Pulmonary artery endothelial cell (primary cell): Measurements from ENCODE around the gene RNF31. TPM values are rescaled to one million over a fixed set of nuclear protein-coding genes. Genes with fewer than 3 reads are reported as not detected.

Source experiments
- DNase-seq: peaks from one replicate; pipeline ENCODE4 v3.0.0-alpha.2; 2011; ENCODE audit warnings: low read depth, low spot score
- total RNA-seq: library from RNA; depleted of rRNA; stranded (reverse); fragments of >200 nt; gene quantifications from 2 replicates; pipeline ENCODE4 v1.2.3, GENCODE V29; 2014

RNF31 gene
- total RNA-seq, 1 donor from 2014 or later = 34.1 TPM

DNA sequence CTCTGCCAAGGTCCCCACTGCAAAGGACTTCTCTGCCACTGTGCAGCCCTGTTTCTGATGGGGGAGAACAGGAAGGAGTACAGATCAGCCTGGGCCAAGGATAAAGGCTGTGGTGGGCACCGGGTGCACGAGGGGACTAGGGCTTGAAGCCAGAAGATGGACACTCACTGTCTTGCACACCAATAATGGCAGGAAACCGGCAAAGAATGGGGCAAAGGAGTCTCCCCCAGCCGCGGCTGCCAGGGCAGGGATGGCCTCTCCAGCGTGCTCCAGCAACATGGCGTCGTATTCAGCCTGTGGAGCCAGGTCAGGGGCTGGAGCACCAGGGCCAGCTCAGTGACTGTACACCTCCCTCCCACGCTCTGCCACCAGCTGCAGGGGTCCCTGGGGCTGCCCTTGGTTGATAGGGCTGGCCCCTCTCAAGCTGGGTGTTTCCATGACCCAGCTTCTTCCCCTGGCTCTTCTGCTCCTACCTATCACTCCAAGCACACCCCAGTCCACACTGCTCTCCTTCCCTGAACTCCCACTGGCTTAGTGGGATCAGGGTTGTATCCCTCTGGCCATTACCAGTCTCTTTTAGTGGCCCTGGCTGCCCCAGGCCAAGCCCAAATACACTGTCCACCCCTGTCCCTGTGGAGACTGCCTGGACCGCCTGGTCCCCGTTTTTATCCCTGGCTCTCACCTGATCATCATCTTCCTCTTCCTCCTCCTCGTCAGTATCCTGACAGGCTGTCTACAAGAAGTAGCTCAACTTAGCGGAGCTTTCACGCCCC lies 35.0 kb downstream of the RNF31 start:
- DNase-seq = no peak

GRCh38 chr14:24183014-24183481 lies 35.8 kb downstream of the RNF31 start:
- no peak for DNase-seq

- DNase-seq = no peak
Observed at GRCh38 chr14:24184104-24184970, 37.0 kb downstream of the RNF31 start.

DNA sequence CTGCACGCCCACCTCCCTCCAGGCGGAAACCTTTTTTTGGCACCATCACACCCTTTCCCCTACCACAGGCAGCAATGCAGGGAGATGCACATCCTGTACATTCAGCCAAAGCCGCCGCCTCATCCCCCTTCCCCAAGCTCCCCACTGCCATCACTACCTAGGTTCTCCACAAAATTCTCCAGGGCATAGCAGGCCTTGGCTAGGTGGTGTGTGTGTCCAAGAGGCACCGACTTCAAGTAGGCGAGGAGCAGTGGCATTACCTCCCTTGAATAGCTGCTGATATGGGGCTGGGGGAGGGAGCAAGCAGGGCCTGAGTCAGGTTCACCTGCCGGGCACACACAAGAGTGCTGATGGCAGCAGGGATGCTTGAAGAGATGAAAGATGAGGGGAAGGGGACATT lies 37.7 kb downstream of the RNF31 start:
- DNase-seq = no peak

DNA sequence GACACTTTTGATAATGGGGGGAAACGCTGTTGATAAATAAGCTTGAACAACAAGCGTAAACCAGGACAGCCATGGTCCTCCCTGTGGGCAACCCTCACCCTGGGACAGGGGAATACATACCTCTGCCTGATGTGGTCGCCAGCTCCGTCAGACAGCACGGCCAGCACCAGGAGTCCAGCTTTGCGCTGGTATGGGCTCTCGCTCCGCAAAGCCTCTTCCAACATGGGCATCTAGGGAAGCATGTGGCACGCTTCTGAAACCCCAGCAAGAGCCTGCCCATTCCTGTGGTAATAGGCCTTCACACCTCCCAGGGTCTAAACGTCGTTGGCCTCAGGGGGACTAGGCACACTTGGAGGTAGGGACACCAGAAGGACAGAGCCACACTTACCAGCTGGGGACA lies 38.4 kb downstream of the RNF31 start:
- DNase-seq = no peak

- DNase-seq = no peak
Observed at GRCh38 chr14:24186831-24187538, 39.7 kb downstream of the RNF31 start.

DNA sequence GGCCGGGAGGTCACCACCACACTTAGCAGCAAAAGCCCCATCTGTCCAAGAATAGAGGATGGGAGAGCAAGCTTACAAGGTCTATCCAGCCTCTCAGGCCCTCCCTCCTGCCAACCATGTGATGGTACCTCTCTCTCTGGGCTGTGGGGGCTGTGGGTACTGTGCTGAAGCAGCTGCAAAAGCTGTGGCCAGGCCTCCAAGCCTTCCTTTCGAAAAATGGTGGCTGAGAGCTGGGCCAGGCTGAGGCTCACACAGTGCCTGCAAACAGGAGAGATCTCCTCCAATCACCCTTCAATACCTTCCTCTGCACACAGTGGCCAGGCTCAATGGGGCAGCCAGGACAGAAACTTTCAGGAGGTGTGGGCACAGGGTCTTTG lies 40.2 kb downstream of the RNF31 start:
- no peak for DNase-seq

DNA sequence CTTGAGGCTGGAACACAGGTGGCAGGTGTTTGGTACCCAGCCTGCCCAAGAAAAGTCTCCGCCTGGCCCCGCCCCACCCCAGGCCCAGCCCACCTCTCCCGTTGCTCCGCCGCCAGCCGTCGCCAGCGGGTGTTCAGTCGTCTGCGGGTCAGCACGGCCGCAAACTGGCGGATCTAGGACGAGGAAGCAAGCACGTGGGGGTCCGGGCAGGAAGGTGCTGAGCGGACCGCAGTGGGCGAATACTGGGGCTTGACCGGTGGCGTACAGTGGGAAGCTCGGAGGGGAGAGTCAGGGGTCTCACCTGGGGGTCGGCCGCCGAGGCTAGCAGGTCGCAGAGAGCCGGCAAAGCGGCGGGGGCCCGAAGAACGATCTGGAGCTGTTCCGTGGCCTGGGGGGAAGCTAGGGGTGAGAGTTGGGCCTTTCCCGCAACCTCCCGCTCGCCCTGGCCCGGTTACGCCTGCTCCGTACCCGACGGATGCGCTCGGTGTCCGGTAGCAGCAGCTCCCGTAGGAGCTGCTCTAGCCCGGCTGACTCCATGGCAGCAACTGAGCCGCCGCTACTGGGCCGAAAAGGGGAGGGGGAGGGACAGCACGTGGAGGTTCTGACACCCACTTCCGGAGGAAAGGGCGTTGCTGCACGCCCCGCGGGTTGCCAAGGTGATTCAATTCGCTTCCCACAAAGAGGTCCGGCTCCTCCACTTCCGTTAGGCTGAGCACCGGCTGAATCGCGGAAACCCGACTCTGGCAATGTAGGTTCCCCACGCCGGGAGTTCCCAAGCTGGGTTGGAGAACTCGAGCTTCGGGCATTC lies 41.2 kb downstream of the RNF31 start, which contains the start of gene IPO4:
Gene IPO4, minus strand, starts transcription at position 566 of the 808 bp plus-strand sequence. Its CDS starts 29 bp downstream, at position 537.
- peak; percentile 93 for DNase-seq

DNA sequence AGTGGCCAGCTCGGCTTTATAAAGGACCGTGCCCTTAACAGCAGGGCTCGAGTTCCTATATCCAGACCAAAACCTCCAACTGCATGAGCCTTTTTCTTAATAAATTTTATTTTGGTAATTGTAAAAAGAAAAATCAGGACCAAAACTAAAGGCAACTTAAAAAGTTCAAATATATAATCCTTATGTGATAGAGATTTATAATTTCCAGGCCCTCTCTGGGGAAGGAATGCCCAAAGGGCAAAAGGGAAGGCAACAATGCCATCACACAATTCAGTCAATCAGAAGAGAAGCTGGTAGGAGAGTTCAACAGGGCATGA lies 41.7 kb downstream of the RNF31 start:
- DNase-seq = no peak

DNA sequence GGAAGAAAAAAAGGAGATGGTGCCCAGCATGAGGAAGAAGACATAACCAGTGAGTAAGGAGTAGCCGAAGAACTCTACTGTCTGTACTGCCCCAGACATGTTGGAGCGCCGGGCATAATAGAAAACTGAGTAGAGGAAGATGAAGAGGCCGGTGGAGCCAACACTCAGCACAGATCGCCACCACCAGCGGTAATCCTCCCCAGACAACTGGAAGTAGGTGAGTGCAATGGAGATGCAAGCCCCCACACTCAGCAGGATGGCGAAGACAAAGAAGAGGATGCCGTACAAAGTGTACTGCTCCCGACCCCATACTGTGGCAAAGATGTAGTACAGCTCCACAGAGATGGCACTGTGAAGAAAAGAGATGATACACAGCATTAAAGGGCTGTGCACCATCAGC lies 42.2 kb downstream of the RNF31 start:
- DNase-seq = no peak

GRCh38 chr14:24190416-24190815 lies 43.1 kb downstream of the RNF31 start:
- DNase-seq = no peak

DNA sequence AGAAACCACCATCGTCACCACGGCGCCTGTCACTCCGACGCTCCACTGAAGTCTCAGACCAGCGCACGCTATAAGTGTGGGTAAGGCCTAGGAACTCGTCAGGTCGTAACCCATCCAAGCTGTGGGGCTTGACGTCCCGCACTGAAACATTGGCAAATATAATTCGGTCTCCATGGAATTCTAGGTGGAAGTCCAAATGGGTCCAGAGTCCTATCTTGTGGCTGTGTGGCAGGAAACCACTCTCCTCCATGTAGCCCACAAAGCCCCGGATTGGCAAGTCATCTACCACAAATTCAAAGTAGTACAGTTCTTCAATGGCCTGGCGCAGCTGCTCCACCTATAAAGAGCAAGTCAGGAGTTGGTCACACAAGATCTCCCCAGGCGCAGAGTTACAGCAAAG lies 45.6 kb downstream of the RNF31 start:
- DNase-seq = no peak

DNA sequence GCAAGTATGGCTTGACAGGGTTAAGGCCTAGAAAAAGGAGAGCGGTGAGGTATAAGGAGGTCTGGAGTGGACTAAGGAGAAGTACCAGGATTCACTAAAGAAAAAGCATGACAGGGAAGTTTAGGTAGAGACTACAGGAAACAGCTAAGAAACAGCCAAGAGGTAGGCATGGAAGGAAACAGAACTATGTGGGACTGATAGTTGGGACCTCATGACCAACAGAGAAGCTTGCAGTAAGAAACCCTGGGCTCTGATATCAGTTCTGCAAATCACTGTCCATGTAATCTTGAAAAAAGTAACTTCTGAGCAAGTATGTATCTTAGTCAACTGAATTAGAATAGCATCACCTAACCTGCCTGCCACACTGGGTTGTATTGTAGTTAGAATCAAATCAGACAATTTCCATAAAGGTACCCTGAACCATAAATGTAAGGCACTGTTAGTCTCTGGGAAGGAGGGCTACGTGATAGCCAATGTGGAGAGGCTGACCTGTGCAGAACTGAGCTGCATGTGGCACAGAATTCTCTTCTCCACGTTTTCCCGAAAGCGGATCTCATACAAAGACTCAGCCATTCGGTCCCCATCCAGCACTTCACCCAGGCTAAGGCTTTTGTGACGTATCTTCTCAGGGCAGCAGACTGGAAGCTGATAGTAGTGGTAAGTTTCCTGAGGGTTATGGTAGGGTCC lies 47.0 kb downstream of the RNF31 start:
- DNase-seq = no peak

GRCh38 chr14:24194873-24195185 lies 47.5 kb downstream of the RNF31 start:
- DNase-seq = no peak

- DNase-seq = peak; percentile 66
Observed at GRCh38 chr14:24195186-24196070, 48.1 kb downstream of the RNF31 start, which contains the start of gene TM9SF1. Gene TM9SF1 (minus strand): TSS chr14:24195441. CDS start chr14:24195019, 422 bp downstream.

GRCh38 chr14:24196071-24197055 lies 49.1 kb downstream of the RNF31 start:
- DNase-seq = no peak

GRCh38 chr14:24197056-24197450 lies 49.8 kb downstream of the RNF31 start:
- DNase-seq = no peak

DNA sequence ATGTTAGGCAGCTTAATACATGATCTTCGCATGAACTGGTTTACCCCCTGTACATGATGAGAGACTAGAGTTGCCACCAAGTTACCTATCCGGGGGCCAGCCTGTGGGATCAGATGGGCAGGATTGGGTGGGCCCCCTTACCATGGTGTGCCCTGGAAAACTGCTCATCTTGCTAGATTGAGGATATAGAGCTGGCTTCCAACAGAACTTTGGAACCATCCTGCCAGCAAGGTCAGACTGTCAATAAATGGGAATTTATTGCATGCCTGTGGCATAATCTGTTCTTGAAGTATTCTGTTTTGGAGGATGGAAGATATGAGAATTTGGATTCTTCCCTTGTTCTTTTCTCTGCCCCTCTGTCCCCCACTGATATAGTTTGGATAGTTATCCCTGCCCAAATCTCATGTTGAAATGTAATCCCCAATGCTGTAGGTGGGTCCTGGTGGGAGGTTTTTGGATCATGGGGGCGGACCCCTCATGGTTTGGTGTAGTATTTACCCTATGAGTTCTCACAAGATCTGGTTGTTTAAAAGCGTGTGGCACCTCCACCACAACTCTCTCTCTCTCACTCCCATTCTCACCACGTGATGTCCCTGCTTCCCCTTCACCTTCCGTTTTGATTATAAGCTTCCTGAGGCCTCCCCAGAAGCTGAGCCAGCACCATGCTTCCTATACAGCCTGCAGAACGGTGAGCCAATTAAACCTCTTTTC lies 51.7 kb downstream of the RNF31 start:
- DNase-seq = no peak
